Endothelial cell of umbilical vein (primary cell): ENCODE measurements around the gene CCDC59. TPM values are rescaled to one million over a fixed set of nuclear protein-coding genes. Genes with fewer than 3 reads are reported as not detected.

Source experiments
- BruUV-seq: library from RNA; stranded (reverse); fragments of 400-500 nt; replicated peaks from 2 replicates; lab custom pipeline; 2021; lab: Mats Ljungman, UMichigan
- CTCF ChIA-PET: fragments of 300-600, 350-600 bp; sonication (Branson Sonifier 250); formaldehyde crosslinking; loops from one replicate; lab custom pipeline; 2021; ENCODE audit warnings: antibody characterized with exemption, inconsistent platforms; lab: Charles Lee
- POLR2A ChIA-PET: fragments of 300-600, 350-600 bp; sonication (Branson Sonifier 250); formaldehyde crosslinking; loops from one replicate; lab custom pipeline; 2021; ENCODE audit warnings: antibody characterized with exemption, inconsistent platforms; lab: Charles Lee
- DNase-seq: peaks from one replicate; pipeline ENCODE4 v3.0.0-alpha.2; 2011; ENCODE audit warnings: low read depth, low spot score
- FAIRE-seq: peaks from 2 replicates; lab custom pipeline; 2011; peaks lifted over from hg19 to GRCh38; lab: Jason Lieb, UNC
- H2AFZ ChIP-seq: 2 replicates; pipeline ENCODE4 v1.6.0; 2012; ENCODE audit warnings: low read depth, low read length, control low read depth, inconsistent platforms
- H3K27ac ChIP-seq: 2 replicates; pipeline ENCODE4 v1.5.1; 2011; ENCODE audit warnings: low read depth, mild to moderate bottlenecking, control low read depth, low read length, moderate library complexity; ENCODE audit not compliant: insufficient read depth
- H3K27me3 ChIP-seq, 2 experiments: 2 replicates each; pipeline versions ENCODE4 v1.6.0 to v1.6.1; 2011; ENCODE audit warnings: low read length in 2 of 2, mixed read lengths in 1 of 2; ENCODE audit not compliant: control insufficient read depth in 2 of 2, insufficient read depth in 2 of 2
- H3K36me3 ChIP-seq, 2 experiments: 2 replicates in 1 of 2; 3 replicates in 1 of 2; pipeline ENCODE4 v1.5.1; 2011; ENCODE audit warnings: low read length in 2 of 2, mild to moderate bottlenecking in 1 of 2, moderate library complexity in 1 of 2; ENCODE audit not compliant: control insufficient read depth in 2 of 2, insufficient read depth in 2 of 2; ENCODE audit errors: extremely low read depth in 1 of 2
- H3K4me1 ChIP-seq: 3 replicates; pipeline ENCODE4 v1.5.1; 2011; ENCODE audit warnings: mild to moderate bottlenecking, low read length; ENCODE audit not compliant: control insufficient read depth, insufficient read depth; ENCODE audit errors: extremely low read depth
- H3K4me2 ChIP-seq: 2 replicates; pipeline ENCODE4 v1.6.1; 2011; ENCODE audit warnings: low read length, control low read depth, mixed read lengths; ENCODE audit not compliant: insufficient read depth
- H3K4me3 ChIP-seq, 3 experiments: fragments of 200-600 bp in 1 of 3; sonication (generic), shearing (Covaris generic) in 1 of 3; replicated peaks in 1 of 3; 2 replicates each; pipeline ENCODE4 v1.5.1; 2011 to 2016; ENCODE audit warnings: control low read depth in 3 of 3, low read length in 3 of 3, mild to moderate bottlenecking in 2 of 3, inconsistent platforms in 1 of 3, low read depth in 1 of 3, moderate library complexity in 1 of 3; ENCODE audit not compliant: insufficient read depth in 1 of 3
- H3K79me2 ChIP-seq: 2 replicates; pipeline ENCODE4 v1.6.0; 2012; ENCODE audit warnings: low read length, inconsistent platforms; ENCODE audit not compliant: control insufficient read depth, insufficient read depth
- H3K9ac ChIP-seq: replicated peaks from 2 replicates; pipeline ENCODE3; 2011; ENCODE audit warnings: low read length, control low read depth; ENCODE audit not compliant: insufficient read depth; ENCODE audit errors: extremely low read depth
- H3K9me1 ChIP-seq: replicated peaks from 3 replicates; pipeline ENCODE4 v1.6.0; 2011; ENCODE audit warnings: mild to moderate bottlenecking, low read length; ENCODE audit not compliant: control insufficient read depth, insufficient read depth; ENCODE audit errors: extremely low read depth
- H3K9me3 ChIP-seq: replicated peaks from 2 replicates; pipeline ENCODE4 v1.5.1; 2012; ENCODE audit warnings: low read length, inconsistent platforms; ENCODE audit not compliant: control insufficient read depth, insufficient read depth
- H4K20me1 ChIP-seq: replicated peaks from 2 replicates; pipeline ENCODE3; 2011; ENCODE audit warnings: mild to moderate bottlenecking, low read length; ENCODE audit not compliant: control insufficient read depth, insufficient read depth; ENCODE audit errors: extremely low read depth
- CTCF ChIP-seq, 2 donors: IDR thresholded peaks; 1 replicate in 1 of 2; 2 replicates in 1 of 2; pipeline ENCODE4 v1.5.1; 2011; ENCODE audit warnings: low read length in 2 of 2, mild to moderate bottlenecking in 2 of 2, moderate library complexity in 2 of 2, control low read depth in 1 of 2, inconsistent platforms in 1 of 2, low read depth in 1 of 2; ENCODE audit not compliant: insufficient read depth in 1 of 2; ENCODE audit errors: extremely low read depth in 1 of 2
- EZH2 ChIP-seq: IDR thresholded peaks from 2 replicates; pipeline ENCODE4 v1.6.1; 2012; ENCODE audit warnings: borderline replicate concordance, low read depth, mild to moderate bottlenecking, moderate library complexity, low read length, inconsistent platforms; ENCODE audit not compliant: severe bottlenecking
- FOS ChIP-seq: IDR thresholded peaks from 2 replicates; pipeline ENCODE4 v1.6.1; 2011; ENCODE audit warnings: mild to moderate bottlenecking, low read length, moderate library complexity, borderline replicate concordance; ENCODE audit not compliant: insufficient read depth
- GATA2 ChIP-seq: IDR thresholded peaks from 2 replicates; pipeline ENCODE4 v1.7.0; 2011; ENCODE audit warnings: low read depth, mild to moderate bottlenecking, moderate library complexity, mixed read lengths, low read length; ENCODE audit not compliant: insufficient read length, insufficient read depth
- JUN ChIP-seq: IDR thresholded peaks from 2 replicates; pipeline ENCODE4 v1.6.1; 2011; ENCODE audit warnings: borderline replicate concordance, low read depth; ENCODE audit not compliant: insufficient read length, insufficient read depth
- MAX ChIP-seq: IDR thresholded peaks from 2 replicates; pipeline ENCODE4 v1.6.1; 2011; ENCODE audit not compliant: insufficient read depth, insufficient read length
- MYC ChIP-seq: IDR thresholded peaks from one replicate; pipeline ENCODE4 v1.6.1; 2011; ENCODE audit warnings: mild to moderate bottlenecking, low read depth, low read length
- POLR2A ChIP-seq: IDR thresholded peaks from 2 replicates; pipeline ENCODE4 v1.6.1; 2012; ENCODE audit warnings: low read depth, mild to moderate bottlenecking, control low read depth, low read length
- dilution Hi-C: fragments of 300-500 bp; cut with MboI; formaldehyde crosslinking; loops from one replicate; pipeline ENCODE4 v1.15.0; 2019; ENCODE audit warnings: low sequenced_read_pairs; ENCODE audit not compliant: extremely low pct_ligation_motif_present
- intact Hi-C: fragments of 100-400 bp; cut with micrococcal nuclease; formaldehyde crosslinking; loops from one replicate; pipeline ENCODE4 v1.10.0; 2022
- polyA plus RNA-seq, 4 experiments: library from polyadenylated mRNA; depleted of rRNA in 3 of 4; stranded (reverse) in 3 of 4; unstranded in 1 of 4; fragments of >200 nt; gene quantifications; 2 replicates each; pipeline versions ENCODE4 v1.2.1 to v1.2.3, GENCODE V29; 2011 to 2012; ENCODE audit warnings: missing spikeins in 1 of 4
- total RNA-seq: library from RNA; stranded (reverse); gene quantifications from 2 replicates; pipeline ENCODE4 v1.2.3, GENCODE V29; 2021

Gene CCDC59
- total and polyA plus RNA-seq, 2 donors (not counting 3 experiments of a cell fraction or from before 2014, with no cell fraction given): 12.1 to 45.4 TPM

DNA sequence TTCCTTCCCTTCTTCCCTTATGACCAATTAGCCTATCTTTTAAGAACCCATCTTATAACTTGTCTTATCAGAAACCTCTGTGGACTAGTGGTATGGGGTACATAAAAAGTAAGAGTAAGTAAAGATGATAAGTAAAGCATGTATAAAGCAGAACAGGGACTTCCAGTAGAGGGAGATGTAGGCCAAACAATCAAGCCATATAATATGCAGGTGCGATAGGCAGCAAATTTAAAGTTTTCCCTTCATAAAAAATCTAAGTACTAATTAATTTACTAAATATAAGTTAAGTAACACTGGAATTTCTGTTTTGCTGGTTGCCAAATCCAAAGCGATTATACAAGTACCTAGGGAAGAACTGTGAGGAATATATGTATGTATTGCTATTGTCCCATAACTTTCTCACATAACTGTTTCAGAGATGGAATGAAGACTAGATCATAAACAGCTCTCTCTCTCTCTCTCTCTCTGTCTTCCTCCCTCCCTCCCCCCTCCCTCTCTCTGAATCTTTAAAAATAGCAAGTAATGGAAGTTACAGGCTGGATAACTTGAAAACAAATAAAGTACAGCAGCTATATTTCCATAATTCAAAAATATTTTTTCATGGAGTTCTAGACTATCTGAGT lies 25.9 kb upstream of the CCDC59 start:
- H3K4me3 ChIP-seq: no peak overlapping the region
- POLR2A ChIA-PET: interaction anchor here (1.5 kb wide), 1 partner anchor 26 kb away, joined by 4 read pairs; the partner anchor contains the start of genes CCDC59 and METTL25
- CTCF ChIA-PET: interaction anchor here (0.6 to 1.9 kb wide), 15 partner anchors 15 to 364 kb away, joined by 3 to 13 read pairs (median 3); partner anchors contain the start of gene TMTC2
- no peak overlapping the region for H2AFZ ChIP-seq
- FAIRE-seq: no peak
- TF ChIP-seq CTCF (IDR thresholded peaks at IDR 0.05; ENCODE audit: extremely low read depth in 1 of 2, insufficient read depth in 1 of 2, low read depth in 1 of 2, low read length in 2 of 2) (peak; percentile 24 to 54), FOS (no peak)
- no peaks in the 10 kb centered on the region for H3K9me3 ChIP-seq
- no peaks in the 10 kb centered on the region for H4K20me1 ChIP-seq
- peak; percentile 85 for DNase-seq
- no peaks in the 10 kb centered on the region for H3K9me1 ChIP-seq
- H3K4me1 ChIP-seq: no peaks in the 10 kb centered on the region
- no TSS peak for BruUV-seq
- no peaks in the 10 kb centered on the region for H3K27me3 ChIP-seq
- H3K36me3 ChIP-seq: no peaks in the 10 kb centered on the region
- no peak overlapping the region for H3K27ac ChIP-seq
- dilution Hi-C loops (no loop called here), intact Hi-C loops (loop anchor here (1.0 to 10.0 kb wide), 6 partner anchors 133 to 1441 kb away; partner anchors contain the start of gene TMTC2)
- H3K79me2 ChIP-seq: no peaks in the 10 kb centered on the region
- H3K4me2 ChIP-seq: no peak overlapping the region
- no peak overlapping the region for H3K9ac ChIP-seq

- POLR2A ChIA-PET: interaction anchor here (1.5 kb wide), 1 partner anchor 21 kb away, joined by 3 read pairs; the partner anchor contains the start of genes CCDC59 and METTL25
Measured at GRCh38 chr12:82378997-82379396, 20.8 kb upstream of the CCDC59 start.

More at GRCh38 chr12:82378997-82379396, 20.8 kb upstream of the CCDC59 start:
- no peaks in the 10 kb centered on the region for H3K9me1 ChIP-seq
- no peak overlapping the region for H3K9ac ChIP-seq
- H2AFZ ChIP-seq: no peak overlapping the region
- TF ChIP-seq POLR2A (no peak), EZH2 (no peak), MYC (no peak), MAX (no peak), JUN (no peak), GATA2 (no peak)
- CTCF ChIA-PET: interaction anchor here (0.8 kb wide), 1 partner anchor 21 kb away, joined by 3 read pairs; the partner anchor contains the start of genes CCDC59 and METTL25
- no peaks in the 10 kb centered on the region for H3K4me1 ChIP-seq
- intact Hi-C loops (no loop called here), dilution Hi-C loops (no loop called here)
- FAIRE-seq (no peak), DNase-seq (no peak)
- no peak overlapping the region for H3K4me3 ChIP-seq
- H4K20me1 ChIP-seq: no peaks in the 10 kb centered on the region
- H3K27ac ChIP-seq: no peak overlapping the region
- no TSS peak for BruUV-seq
- no peaks in the 10 kb centered on the region for H3K27me3 ChIP-seq
- no peaks in the 10 kb centered on the region for H3K79me2 ChIP-seq
- no peak overlapping the region for H3K4me2 ChIP-seq
- no peaks in the 10 kb centered on the region for H3K9me3 ChIP-seq
- no peaks in the 10 kb centered on the region for H3K36me3 ChIP-seq
